Activated T-helper 9 cell treated with anti-CD3 and anti-CD28 coated beads, Interleukin-2, amount 50 U/mL, for 16 hours (primary cell): Measurements from ENCODE around the gene VKORC1L1.
A peak's percentile ranks its signal among the peaks of the same experiment; 100 is the strongest.
"Not testable (repeated sequence)": the region's sequence is repeated elsewhere in the genome, so short reads cannot be mapped to it uniquely, and the experiment has no call there.

ENCODE experiments used
- DNase-seq: peaks from one replicate; pipeline ENCODE4 v3.0.0-alpha.2; 2020; ENCODE audit warnings: low read depth

VKORC1L1 gene

GRCh38 chr7:65872776-65873581 lies at the start of gene VKORC1L1:
TSS of gene VKORC1L1 (plus strand) at chr7:65873074. CDS start at chr7:65873372, 298 bp downstream.
- peak; percentile 94 for DNase-seq

- no peak for DNase-seq
These were observed 45.5 kb upstream of the VKORC1L1 start for GRCh38 chr7:65827366-65827765.

- DNase-seq = no peak
These were observed 40.6 kb upstream of the VKORC1L1 start for GRCh38 chr7:65832281-65832680.

- DNase-seq = not testable (repeated sequence)
These were observed 36.2 kb upstream of the VKORC1L1 start for GRCh38 chr7:65836684-65837083.

GRCh38 chr7:65837541-65837956 lies 35.3 kb upstream of the VKORC1L1 start:
- DNase-seq = not testable (repeated sequence)

GRCh38 chr7:65839846-65840245 lies 33.0 kb upstream of the VKORC1L1 start:
- no peak for DNase-seq

GRCh38 chr7:65840446-65840845 lies 32.4 kb upstream of the VKORC1L1 start:
- no peak for DNase-seq

- not testable (repeated sequence) for DNase-seq
These were observed 29.3 kb upstream of the VKORC1L1 start for GRCh38 chr7:65843616-65844015.

GRCh38 chr7:65846008-65846570 lies 26.8 kb upstream of the VKORC1L1 start:
- DNase-seq = no peak

- DNase-seq = not testable (repeated sequence)
These were observed 19.4 kb upstream of the VKORC1L1 start for GRCh38 chr7:65853426-65853825.

GRCh38 chr7:65853892-65854291 lies 19.0 kb upstream of the VKORC1L1 start:
- DNase-seq = not testable (repeated sequence)

- DNase-seq = not testable (repeated sequence)
These were observed 15.5 kb upstream of the VKORC1L1 start for GRCh38 chr7:65857321-65857894.

GRCh38 chr7:65858660-65859059 lies 14.2 kb upstream of the VKORC1L1 start:
- DNase-seq = not testable (repeated sequence)

- DNase-seq = not testable (repeated sequence)
These were observed 6.6 kb upstream of the VKORC1L1 start for GRCh38 chr7:65866244-65866643.

- not testable (repeated sequence) for DNase-seq
These were observed 5.2 kb upstream of the VKORC1L1 start for GRCh38 chr7:65867681-65868080.

GRCh38 chr7:65869312-65869711 lies 3.6 kb upstream of the VKORC1L1 start:
- not testable (repeated sequence) for DNase-seq

- DNase-seq = not testable (repeated sequence)
These were observed 1.4 kb upstream of the VKORC1L1 start for GRCh38 chr7:65871451-65871850.

- DNase-seq = not testable (repeated sequence)
These were observed 814 bp downstream of the VKORC1L1 start for GRCh38 chr7:65873582-65874193.

- DNase-seq = not testable (repeated sequence)
These were observed 2.8 kb downstream of the VKORC1L1 start for GRCh38 chr7:65875715-65876114.

- DNase-seq = not testable (repeated sequence)
These were observed 6.6 kb downstream of the VKORC1L1 start for GRCh38 chr7:65879292-65880153.

- not testable (repeated sequence) for DNase-seq
These were observed 7.4 kb downstream of the VKORC1L1 start for GRCh38 chr7:65880242-65880641.
